CD4-positive, alpha-beta T cell treated with Interferon gamma for 1 hour (primary cell): Measurements from ENCODE around the gene DRAXIN.

ENCODE experiments used
- DNase-seq: peaks from one replicate; pipeline ENCODE4 v3.0.0-alpha.2; 2020

Gene DRAXIN

DNA sequence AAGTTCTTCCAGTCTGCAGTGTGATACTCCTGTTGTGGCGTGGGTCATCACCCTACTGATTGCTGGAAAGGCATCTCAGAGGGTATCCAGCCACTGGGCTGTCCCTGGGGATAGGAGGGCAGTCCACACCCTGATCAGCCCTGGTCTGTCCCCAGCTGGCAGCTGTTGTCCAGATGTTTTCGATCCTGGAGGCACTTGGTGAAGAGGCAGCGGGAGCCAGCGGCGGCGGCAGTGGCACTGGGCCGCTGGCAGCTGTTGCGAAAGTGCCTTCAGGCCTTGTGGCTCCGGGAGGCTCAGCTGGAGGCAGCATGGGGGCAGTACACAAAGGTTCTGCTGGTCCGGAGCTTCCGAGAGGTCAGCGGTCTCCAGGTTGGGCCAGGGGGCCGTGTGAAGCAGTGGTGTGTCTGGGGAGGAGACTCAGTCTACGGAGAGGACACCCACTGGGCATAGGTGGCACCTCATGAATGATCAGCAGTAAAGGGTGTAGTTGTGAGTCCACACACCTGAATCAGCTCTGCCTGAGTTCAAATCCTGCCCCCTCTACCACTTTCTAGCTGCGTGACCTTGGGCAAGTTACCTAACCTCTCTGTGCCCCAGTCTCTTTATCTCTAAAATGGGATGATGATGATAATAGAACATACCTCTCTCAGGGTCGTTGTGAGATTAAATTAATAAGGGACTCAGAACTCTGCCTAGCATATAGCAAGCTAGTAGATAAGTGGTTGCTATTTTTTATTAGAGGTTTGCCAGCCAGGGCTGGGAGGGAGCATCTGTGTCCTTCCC, 76.6 kb downstream of the DRAXIN start:
- no peak for DNase-seq

DNA sequence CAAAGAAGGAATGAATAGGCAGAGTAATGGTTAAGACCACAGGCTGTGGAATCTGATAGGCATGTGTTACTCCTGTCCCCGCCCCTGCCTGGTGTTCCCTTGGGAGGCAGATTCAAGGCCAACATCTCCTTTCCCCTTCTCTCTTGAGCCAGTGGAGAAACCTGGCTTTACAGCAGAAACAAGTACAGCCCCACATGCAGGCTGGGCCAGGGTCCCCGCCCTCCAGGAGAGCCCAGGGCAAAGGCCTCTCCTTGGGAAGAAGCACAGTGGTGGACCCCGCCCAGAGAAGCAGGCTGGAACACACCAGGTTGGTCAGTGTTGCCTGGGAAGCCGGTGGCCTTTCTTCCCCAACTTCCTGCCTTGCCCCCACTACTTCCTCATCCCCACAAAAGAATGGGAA, 77.3 kb downstream of the DRAXIN start:
- DNase-seq, result no peak

DNA sequence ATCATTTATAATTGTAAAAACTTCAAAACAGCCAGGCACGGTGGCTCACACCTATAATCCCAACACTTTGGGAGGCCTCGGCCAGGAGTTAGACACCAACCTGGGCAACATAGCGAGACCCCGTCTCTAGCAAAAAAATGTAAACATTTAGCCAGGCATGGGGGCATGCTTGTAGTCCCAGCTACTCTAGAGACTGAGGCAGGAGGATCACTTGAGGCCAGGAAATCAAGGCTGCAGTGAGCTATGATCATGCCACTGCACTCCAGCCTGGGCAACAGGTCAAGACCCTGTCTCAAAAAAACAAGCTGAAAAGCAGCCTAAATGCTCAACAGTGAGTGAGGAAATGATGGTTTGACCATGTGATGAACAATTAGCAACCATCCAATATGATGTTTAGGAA, 77.8 kb downstream of the DRAXIN start:
- no peak for DNase-seq

DNA sequence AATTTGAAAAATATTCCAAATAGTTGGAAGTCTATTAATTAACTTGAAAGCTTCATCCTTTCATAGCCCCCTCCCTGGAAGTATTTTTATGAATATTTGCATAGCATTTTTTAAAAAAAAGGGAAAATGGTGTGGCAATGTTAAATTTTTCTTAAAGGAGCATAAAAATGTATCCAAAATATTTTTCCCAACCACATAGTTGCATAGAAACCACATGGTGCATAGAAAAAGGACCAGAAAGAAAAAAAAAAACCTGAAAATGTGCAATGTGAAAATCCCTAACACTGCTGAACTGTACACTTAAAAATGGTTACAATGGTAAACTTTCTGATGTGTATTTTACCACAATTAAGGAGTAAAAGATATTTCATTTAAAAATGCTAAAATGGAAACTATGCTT, 78.5 kb downstream of the DRAXIN start:
- DNase-seq, result no peak

DNA sequence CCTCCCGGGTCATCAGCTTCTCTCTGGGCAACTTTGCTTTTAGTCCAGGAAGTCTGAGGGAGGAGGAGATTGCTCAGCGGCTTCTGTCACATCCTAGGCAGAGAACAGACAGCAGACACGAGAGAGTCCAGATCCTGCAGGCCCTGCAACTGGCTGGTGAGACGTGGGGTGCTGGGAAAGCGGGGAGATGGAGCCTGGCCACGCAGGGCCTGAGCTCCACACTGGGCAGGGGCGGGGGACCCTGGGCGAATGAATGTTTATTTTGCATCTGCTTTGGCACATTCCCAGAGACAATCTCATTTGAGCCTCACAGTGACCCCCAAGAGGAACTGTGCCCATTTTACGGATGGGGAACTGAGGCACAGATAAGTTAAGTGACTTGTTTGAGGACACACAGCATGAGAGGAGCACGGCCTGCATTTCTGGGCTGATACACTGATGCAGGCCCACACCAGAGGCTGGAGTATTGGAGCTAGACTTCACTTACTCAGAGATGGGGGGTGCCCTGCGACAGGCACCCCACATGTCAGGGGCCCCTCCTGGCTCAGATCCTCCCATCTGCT, 80.1 kb downstream of the DRAXIN start:
- no peak for DNase-seq

DNA sequence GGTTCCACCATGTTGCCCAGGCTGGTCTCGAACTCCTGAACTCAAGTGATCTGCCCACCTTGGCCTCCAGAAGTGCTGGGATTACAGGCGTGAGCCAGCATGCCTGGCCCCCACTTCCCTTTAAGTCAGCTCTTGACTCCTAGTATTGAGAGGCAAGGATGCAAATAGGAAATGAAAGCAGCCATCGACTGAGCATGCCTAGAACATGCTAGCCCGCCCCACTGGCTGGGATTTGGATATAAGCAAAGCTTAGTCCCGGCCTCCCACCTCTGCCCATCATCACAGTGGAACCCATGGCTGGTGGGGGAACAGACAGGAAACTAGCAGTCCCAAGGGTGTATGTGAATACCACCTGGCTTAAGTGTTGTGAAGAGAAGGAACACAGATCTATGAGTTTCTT, 80.9 kb downstream of the DRAXIN start:
- DNase-seq, result no peak

DNA sequence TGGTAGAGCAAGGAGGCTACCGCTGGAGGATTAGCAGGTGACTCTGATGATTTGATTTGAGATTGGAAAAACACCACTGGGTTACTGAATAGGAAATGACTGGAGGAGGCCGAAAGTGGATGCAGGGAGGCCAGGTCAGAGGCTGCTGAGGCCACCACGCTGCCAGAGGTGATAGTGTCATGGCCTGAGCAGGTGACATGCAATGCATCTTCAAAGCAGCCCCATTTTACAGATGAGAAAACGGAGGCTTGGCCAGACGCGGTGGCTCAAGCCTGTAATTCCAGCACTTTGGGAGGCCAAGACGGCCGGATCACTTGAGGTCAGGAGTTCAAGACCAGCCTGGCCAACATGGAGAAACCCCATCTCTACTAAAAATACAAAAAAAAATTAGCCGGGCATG, 83.2 kb downstream of the DRAXIN start:
- no peak for DNase-seq
